Dedifferentiated amniotic fluid mesenchymal stem cell (primary cell): ENCODE results near the gene FOXD2.
"Not testable (repeated sequence)": the region's sequence is repeated elsewhere in the genome, so short reads cannot be mapped to it uniquely, and the experiment has no call there.

Experiments used
- DNase-seq: peaks from one replicate; pipeline ENCODE4 v3.0.0-alpha.2; 2016; ENCODE audit errors: extremely low spot score

FOXD2 gene

DNA sequence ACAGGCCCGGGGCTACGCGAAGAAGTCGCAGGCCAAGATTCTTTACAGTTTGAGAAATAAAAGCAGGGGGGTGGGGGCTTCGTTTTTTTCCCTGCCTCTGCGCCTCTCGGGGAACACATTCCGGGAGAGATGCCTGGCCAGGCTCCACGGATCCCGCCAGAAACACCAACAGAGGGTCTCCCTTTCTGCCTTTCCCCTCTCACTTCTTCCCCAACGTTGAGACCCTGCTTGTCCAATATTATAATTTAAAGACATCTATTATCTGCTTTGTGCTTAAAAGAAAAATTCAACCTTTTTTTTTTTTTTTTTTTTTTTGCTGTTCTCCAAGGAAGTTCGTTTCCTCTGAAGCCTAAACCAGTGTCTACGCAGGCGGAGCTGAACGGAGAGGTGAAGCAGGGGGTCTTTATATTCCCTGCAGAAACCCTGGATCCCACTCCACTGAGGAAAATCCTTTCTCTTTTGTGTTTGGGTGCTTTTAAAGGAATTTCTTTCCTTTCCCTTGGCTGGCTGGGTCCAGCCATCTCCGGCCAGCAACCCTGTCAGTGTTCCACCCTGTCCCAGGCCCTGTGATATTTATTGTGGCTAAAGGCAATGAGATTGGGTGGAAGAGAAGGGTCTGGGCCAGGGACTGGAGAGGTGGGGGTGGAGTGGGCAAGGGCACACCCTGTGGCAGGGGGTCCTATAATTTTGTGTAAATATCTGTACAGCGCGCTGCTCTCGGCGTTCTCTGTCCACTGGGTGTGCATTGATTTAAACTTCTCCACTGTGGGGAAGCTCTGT is 2.2 kb downstream of the FOXD2 start:
- no peak for DNase-seq

DNA sequence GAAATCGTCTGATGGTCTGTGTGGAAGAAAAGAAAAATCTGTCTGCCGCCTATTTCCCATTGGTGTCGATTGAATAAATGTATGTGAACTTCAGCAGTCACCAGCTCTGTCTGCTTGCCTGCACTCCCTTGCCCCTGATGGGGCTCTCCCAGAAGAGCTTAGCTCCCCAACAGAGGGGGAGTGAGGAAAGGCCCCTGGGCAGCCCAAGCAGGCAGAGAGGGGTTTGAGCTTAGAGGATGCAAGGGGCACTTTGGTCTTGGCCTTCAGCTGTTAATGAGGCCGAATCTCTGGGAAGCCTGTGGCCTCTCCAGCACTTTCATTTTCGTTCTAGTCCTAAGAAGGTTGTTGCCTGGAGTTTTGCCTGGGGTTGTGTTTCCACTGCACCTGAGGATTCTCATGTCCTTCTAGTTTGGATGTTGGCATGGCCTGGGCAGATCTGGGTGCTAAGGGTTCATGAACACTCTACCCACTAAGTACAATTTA is 2.8 kb downstream of the FOXD2 start:
- no peak for DNase-seq

DNA sequence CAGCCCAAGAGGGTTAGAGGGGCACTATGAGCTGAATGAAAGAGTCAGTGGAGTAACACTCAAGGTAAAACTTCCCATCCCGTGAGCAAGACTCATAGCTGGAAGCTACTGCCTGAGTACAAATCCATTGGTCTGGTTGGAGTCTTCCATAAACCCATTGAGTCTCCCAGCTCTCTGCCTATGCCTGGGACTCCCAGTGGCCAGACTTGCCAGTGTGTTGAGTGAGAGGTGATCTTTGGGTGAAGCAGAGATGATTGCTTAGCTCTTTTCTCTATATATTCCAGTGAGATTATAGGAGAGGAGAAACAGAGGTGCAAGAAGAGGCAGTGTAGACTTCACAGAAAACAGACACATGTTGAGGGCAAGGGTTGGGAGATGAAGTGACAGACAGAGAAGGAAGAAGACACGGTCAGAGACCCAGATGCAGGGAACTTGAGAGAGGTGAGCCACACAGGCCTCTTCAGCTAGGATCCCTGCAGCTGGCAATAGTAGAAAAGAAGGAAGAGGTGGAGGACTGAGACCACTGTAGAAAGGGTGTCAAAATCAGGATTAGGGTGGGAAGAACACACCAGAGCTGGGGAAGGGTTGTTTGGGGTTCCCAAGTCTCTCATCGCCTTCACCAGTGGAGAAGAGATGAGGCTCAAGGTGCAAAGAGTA is 3.7 kb downstream of the FOXD2 start:
- DNase-seq: no peak

DNA sequence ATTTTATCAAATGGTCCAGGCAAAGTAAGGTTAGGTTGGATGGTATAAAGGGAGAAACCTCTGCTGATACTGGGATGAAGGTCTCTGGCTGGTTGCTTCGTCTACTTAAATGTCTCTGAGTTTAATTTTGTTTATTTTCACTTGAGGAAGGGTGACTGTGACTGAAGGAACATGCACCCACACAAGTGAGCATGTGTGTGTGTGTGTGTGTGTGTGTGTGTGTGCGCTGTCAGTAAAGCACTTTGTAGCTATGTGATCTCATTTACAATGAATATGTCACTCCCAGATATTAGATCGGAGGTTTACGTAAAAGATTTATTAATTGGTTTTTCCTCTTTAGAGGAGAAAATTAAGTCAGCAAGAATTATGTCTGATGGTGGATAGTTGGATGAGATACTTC is 4.4 kb downstream of the FOXD2 start:
- DNase-seq: no peak

DNA sequence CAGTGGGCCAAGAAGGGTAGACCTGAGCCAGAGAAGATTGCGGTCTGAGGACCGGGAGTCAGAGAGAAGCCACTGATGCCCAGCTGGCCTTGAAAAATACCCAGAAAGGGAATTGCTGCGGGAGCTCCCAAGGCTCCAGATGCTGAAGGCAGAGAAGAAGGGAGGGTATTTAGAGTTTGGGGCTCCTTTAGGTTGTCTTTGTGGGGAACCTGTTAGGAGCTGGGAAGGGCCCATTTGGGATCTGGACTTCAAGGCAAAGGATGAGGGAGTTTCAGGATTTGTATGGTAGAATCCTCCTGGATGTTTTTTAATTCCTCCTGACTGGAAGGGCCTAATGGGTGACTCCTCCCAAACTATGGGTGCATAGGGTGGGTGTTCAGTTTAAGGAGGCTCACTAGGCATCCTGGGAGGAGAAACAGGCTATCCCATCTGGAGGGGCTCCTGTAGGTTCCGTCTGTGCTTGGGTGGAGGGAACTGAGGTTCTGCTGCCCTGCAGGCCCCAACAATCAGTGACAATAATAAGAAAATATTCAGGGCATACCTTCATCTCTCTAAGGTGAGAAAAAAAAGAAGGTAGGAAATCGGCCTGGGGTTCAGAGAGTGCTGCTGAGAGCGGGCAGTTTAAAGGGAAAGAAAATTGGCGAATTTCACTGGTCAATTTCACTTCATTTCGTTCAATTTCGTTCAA is 5.1 kb downstream of the FOXD2 start:
- DNase-seq: no peak

DNA sequence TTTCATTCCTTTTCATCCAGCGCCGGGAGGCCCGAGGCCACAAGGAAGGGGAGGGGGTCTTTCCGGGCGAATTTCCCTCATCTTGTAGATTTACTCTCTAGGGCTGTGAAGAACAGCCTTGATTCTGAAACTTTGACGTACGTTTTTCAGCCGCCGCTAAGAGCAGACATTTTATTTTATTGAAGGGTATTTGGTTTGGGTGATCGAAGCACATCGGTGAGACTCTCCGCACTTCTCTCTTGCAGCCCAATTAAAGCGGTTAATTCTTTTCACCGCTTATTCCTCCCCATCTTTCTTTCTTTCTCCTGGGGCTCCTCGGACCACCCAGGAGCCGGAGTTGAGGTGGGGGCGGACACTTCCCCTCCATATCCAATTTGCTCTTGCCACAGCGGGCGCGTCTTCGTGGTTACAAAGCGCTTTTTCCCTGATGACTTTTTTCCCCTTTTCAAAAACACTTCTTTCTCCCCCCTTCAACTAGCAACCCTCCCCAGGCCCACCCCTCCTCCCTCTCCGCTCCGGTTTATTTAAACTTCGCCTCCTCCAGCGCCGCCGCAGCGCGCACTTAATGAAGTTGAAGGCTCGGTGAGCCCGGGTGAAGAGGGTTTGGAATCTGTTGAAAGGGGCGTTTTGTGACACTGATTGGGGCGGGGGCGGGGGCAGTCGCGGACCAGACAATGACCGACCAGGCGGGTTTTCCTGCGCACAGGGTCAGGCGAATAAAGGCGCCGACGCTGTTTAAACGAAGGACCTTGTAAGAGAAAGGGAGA is 5.9 kb downstream of the FOXD2 start:
- no peak for DNase-seq

DNA sequence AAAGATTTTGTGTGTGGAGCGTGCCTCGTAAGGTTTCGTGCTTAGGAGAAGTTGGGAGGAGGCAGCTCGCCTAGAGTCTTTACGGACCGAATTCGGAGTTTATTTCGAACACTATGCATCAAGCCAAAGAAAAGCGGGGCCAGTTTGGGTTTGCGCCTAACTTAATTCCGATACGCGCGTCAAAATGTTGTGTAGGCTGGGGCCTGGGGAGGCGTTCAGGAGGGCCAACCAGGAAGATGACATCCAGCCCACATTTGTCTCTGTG is 6.4 kb downstream of the FOXD2 start:
- no peak for DNase-seq

DNA sequence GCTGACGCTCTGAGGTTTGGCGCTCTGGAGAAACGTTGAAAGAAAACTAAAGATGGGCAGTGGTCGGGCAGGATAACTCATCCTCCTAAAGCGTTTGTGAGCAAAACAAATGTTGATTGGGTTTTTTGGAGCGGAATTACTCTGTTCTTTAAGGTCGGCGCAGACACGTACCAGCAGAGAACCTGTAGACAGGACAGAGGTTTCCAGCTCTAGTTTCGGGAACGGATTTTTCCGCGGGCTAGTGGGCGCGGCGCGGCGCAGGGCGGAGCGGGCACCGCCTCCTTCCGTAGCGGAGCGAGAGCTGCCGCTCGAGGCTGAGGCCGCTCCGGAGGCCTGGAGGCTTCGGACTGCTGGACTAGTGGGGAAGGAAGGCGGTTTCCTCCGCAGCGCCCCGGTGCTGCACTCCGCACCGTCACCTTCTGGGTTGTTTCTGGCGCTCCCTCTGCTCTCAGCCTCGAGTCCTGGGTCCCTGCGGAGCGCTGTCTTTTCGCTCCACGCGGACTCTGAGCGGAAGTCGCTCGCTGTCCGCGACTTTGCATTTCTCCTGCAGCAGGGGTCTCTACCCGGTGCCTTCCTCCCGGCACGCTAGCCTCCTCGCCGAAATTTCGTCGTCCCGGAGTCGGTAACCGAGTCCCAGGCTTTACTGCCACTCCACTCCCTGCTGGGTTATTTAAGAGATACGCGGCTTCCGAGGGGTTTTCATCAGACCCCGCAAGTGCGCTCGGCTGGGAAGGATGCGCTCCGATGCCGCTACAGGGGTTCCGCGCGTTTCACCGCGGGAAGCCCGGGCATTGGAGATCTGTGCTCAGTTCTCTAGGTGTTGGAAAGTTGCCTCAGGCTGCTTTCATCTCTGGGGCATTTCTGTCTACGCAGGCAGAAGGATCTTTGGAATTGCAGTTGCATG is 7.0 kb downstream of the FOXD2 start:
- DNase-seq: no peak

DNA sequence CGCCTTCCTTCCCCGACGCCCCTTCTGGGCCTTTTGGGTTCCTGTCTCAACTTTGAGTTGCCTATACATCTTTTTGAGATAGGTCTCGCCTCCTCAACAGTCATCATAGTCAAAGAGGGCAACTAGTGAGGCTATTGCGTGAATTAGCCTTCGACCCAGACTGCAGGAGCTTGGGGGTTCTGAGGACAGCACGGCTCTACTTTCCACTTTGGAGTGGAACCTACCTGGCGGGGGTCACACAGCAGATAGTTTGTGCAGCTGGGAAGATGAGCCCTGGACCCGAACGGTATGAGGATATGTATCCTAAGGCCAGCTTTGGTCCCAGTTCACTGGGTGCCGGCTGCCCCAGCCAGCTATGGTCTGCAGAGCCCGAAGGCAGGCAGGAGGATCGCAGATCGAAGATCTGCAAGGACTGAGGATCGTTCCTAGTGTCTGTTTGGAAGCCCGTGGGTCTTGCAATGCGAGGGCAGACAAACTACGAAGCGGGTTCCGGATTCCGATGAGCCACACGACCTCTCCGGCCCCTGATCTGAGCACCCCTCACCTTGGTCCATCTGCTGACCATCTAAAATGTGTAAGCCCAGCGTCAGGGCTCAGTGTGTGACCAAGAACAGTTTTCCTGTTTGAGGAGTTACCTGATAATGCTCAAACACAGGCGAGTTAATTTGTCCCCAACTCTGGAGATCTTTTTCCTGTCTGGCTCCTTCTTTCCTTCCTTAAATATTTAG is 8.1 kb downstream of the FOXD2 start:
- DNase-seq: no peak

DNA sequence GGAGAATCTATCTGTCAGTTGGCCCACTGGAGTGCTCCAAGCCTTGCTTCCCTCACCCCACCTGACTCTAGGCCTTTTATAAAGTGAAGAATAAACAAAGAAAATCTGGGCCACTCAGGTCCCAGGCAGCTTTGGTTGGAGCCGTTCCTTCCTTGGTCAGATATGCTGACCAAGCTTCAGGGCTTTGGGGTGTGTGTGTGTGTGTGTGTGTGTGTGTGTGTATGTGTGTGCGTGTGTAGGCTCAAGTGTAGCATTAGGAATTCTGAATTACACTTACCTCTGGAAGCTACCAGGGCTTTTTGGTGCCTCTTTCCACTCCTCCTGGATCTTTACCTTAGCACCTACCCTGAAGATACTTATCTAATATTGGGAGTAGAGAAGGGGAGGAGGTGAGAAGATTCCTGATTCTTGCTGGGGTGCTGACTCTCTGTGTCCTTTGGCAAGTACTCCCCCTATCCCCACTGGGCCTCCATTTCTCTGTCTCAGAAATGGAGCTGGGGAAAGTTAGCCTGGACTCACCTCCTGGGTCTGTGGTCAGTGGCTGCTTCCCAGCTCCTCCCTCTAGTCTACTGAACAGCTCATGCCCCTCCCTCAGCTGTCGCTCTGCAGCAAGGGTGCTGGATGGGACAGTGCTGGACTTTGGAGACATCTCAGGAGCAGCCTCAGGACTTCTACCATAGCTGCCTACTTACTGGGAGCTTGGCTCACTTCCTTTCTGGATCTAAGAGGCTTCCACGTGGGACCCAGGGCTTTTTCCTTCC is 10.8 kb downstream of the FOXD2 start:
- DNase-seq: no peak

DNA sequence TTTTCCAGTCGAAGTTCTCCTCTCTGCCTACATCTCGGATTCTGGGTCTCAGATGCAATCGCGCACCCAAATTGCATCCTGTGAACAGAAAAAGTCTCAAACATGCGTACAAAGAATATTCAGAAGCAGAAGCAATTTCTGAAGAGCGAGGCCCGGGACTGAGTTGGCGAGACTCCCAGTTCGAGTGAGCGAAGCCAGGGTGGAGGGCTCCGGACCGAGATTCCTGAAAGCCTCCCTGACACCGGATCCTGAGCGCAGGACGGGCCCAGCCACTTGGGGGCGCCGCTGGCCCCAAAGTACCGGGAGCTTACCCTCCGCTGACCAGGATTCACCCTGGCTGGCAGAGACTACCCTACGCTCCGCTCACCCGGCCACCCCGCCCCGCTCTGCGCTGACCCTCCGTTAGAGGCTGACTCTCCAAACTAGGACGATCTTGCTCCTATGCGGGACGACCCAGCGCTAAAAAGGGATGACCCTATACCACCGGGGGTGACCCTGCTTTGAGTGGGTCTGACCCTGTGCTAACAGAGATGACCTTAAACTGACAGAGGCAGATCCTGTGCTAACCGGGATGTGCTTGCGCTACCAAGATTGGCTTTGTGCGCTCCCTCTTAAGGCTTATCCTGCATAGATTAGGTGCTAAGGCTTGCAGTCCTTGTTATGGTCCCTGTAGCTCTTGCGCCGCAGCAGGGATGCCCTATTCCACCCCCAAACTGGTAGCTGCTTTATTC is 12.1 kb downstream of the FOXD2 start:
- no peak for DNase-seq

DNA sequence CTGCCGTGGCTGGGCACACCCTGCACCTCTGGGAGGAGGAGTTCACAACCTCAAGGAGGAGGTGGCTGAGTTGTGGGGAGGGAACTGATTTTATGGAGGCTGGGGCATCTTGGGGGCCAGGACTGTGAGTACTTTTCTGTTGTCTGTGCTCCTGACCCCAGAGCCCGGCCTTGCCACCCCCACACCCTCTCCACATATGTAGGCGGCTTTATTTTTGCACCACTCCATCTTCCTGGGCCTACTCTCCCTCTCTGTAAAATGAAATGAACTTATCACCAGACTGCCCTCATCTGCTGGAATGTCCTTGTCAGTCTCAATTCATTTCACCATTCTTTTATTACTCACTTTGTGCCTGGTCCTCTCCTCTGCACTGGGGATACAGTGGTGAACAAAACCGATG is 12.8 kb downstream of the FOXD2 start:
- DNase-seq: no peak

DNA sequence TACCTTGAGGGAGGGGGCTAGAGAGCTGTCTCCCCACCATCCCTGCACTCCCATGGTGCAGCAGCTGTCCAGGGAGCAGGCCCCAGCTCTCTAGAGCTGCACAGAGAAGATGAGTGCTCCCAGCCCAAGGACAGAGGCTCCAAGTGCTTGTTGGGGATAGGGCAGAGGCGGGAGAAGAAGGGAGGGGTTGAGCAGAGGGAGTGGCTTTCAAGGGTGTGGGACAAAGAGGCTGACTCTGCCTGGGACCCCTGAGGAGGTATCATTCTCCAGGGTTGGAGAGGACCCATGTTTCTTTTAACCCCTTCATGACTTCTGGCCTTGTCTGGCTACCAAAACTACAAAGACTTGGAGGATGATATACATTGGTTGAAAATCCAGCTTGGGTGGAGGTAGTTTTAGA is 14.6 kb downstream of the FOXD2 start:
- no peak for DNase-seq

DNA sequence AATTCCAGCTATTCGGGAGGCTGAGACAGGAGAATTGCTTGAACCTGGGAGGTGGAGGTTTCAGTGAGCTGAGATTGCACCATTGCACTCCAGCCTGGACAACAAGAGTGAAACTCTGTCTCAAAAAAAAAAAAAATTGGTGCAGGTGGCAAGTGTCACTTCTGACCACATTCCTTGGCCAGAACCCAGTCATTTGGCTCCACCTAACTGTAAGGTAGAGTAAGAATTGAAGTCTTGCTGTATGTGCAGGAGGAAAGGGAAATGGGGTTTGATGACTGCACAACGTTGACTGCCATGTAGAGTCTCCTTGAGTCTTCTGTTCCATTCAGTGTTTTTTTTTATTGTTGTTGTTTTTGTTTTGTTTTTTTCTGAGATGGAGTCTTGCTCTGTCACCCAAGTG is 16.1 kb downstream of the FOXD2 start:
- DNase-seq: not testable (repeated sequence)

DNA sequence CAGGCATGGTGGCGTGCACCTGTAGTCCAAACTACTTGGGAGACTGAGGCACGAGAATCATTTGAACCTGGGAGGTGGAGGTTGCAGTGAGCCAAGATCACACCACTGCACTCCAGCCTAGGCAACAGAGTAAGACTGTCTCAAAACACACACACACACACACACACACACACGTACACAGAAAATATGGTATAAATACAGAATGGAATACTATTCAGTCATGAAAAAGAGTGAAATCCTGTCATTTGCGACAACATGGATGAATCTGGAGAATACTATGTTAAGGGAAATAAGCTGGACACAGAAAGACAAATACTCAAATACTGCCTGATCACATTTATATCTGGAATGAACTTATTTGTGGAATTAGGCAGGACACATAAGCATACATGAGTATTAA is 18.4 kb downstream of the FOXD2 start:
- no peak for DNase-seq

DNA sequence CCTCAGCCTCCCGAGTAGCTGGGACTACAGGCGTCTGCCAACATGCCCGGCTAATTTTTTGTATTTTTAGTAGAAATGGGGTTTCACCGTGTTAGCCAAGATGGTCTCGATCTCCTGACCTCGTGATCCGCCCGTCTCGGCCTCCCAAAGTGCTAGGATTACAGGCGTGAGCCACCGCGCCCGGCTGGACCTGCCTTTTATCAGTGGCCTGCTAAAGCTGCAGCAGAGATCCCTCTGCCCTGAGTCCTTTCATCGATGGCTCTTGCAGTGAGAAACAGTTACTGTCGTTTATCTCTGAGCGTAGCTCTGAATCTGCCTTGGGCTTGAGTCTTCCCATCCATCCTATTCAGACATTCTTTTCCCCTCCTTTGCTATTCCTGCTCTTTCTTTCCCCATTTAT is 19.7 kb downstream of the FOXD2 start:
- DNase-seq: not testable (repeated sequence)

DNA sequence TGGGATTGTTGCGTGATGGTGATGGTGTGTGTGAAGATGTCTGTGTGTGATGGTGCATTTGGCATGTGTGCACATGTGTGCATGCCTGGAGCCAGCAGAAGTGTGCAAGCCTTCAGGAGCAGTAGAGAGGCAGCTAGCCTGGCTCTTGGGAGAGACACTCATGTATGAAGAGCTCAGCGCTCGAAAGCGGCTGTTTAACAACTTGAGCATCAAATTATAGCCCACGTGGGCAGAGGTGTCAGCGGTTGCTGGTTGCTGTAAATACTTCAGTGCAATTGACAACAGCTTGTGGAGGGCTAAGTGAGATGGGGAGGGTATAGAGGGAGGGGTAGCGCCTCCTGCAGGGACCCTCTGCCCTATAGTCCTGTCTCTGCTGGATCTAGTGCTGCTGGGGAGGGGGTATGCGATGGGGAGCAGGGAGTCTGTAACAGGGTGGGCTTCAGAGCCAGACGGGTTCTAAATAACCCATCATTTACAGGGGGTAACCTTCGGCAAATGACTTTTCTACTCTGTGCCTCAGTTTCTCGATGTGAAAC is 21.5 kb downstream of the FOXD2 start:
- no peak for DNase-seq

DNA sequence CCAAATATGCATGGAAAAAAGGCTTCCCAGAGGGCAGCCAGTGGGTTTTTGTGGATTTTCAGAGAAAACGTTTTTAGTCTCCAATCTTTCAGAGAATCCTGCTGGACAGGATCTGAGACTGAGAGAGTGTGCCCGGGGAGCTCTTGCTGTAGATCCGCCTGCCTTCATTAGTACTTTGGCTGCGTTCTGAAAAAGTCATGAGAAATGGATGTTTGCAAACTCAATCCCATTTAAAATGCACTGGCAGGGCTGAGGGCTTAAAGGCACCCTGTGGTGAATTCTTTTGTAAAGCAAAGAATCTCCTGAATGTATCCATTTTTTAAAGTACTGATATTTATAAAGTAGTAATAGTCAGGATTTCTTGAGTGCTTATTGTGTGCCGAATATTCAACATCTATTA is 22.2 kb downstream of the FOXD2 start:
- no peak for DNase-seq

DNA sequence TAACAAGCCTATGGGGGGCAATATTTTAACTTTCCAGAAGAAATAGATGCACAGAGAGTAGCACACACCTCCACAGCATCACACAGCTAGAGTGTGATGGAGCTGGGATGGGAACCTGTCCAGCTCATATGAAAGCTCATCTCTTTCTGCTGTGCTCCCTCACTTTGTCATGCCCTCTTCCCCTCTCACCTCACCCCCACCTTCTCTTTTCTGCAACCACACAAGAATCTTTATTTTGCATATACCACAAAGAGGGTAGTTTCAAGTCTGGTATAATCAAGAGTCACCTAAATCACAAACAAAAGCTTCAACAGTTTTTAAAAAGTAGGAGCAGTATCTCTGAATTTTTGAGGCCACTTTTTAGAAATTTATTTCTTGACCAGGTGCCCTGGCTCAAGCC is 22.6 kb downstream of the FOXD2 start:
- no peak for DNase-seq
